GM19438 (cell line): Measurements from ENCODE around the gene TRABD2B.

ENCODE experiments used
- ATAC-seq: cut with Tn5 transposase; IDR thresholded peaks from one replicate; pipeline ENCODE4 v1.9.1; 2021; ENCODE audit warnings: low read depth; ENCODE audit not compliant: unreplicated experiment

Gene TRABD2B

DNA sequence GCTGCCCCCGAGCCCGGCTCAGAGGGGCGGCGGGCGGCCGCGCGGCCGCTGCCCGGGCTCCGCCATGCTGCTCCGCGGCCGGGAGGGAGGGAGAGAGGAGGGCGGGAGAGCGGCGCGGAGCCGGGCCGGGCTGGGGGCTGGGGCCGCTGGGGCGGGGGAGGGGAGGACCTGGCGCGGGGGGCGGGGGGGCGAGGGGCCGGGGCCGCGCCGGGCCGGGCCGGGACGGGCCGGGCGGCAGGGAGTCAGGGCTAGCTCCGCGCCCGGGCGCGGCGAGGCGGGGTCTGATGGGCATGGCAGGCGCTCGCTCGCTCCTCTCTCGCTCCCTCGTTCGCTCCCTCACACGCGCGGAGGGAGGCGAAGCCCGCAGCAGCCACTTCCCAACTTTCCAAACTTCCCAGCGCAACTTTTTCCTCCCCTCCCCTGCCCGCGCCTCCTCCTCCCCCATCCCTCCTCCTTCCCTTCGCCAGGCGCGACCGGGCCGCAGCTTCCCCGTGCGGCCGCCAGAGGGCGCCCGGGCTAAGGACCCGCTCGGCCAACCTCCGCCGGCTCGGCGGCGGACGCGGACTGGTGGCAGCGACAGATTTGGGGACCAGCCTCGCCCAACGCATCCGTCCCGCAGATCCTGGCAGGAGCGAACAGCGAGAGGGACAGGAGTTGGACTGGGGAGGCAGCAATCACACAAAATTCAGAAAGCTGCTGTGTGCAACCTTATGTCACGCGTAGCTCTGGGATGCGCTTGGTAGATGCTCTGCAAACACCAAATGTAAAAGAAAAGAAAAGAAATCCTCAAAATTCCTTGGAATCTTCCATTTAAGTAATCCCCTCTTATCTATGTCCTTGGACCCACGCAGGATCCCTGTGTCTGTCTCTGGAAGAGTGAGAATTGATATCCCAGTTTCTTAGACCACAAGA, at the start of gene TRABD2B:
Gene TRABD2B, minus strand, starts transcription at position 97 of the 912 bp plus-strand sequence.
- peak; percentile 77 for ATAC-seq

DNA sequence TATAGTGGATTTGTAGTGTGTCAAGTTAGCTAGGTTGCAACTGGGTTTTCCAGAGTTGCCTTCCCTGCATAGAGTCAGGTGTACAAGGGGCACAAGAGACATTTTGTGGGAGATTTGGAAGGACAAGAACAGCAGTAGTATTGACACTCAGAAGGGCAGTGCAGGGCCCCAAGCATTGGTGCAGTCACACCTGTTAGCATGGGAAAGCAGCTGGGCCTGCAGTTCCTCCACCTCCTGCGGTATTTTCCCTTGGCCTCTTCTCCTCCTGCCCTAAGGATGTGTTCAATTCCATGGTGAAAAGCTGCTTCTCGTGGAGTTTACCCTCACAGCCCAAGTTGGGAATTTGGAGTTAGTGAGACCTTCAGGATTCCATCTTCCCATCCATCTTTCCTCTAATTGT, 47.1 kb upstream of the TRABD2B start:
- no peak for ATAC-seq

DNA sequence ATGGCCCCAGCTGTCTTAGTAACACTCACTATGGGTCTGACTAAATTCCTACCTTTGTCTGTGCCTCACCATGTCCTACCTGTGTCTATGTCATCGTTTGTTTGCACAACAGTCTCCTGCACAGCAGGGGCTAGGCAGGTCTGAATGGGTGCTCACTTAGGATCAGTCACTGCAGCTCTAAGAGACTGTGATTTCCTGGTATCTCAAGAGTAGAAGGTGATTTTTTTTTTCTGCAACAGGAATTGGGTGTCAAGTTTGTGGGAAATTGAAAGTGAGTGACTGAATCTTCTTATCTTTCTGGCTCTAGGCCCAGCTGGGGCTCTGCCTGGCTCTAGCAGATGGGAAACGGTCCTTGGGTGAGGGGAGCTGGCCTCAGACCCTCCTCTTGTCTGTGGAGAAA, 46.4 kb upstream of the TRABD2B start:
- ATAC-seq, result no peak

DNA sequence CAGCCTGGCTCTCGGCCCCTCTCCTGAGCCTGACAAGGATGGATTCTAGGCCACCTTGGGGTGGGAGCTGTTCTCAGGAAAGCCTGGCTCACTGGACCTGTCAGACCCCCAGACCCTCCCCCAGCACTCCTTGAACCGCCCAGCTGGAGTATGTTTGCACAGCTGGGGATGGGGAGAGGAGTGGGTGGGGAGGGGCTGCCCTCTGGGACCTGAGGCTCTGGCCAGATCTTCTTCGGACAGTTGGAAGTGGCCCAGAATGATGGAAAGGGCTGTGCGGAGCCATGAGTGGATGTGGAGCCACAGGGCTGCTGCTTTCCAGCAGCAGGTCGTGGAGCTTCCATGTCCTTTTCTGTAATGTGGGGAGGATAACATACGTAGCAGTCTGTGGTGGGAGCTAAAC, 43.0 kb upstream of the TRABD2B start:
- ATAC-seq, result no peak

DNA sequence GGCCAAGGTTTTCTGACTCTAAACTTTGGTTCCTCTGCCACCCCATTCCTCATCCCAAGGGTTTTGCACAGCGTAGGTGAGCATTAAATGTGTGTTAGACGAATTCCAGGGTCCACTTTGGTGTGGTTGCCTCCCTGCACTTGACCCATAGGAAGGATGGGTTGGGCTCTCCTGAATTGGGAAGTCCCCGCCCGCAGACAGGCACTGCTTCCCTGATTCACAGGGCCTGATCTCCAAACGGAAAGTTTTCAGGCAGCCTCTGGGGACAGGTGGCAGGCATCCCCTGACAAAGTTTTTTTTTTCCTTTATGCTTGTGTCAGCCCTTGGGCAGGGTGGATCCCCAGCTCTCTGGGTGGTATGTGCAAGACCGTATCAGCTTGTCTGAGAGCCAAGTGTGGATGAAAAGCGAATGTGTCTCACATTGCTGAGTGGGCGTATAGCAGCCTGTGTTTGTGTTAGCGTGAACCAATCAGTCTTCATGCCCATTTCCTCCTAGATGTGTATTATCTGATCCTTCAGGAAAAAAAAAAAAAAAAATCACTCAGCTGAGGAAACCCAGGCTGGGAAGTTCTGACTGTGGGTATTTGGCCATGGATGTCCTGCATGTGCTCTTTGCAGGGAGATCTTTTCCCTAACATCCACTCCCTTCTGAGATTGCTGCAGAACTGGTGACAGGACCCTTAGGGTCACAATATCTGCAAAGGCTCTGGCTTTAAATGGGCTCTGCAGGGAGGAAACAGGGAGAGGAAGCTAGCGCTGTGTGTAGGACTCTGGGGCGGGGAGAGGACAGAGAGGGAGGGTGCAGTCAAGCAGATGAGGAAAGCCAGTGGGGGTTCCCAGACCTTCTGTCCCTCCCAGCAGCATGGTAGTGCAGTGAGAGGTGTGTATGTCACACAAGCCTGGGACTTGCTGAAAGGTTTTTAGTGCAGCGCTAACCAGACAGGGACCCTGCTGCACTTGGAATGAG, 42.2 kb upstream of the TRABD2B start:
- ATAC-seq, result no peak

DNA sequence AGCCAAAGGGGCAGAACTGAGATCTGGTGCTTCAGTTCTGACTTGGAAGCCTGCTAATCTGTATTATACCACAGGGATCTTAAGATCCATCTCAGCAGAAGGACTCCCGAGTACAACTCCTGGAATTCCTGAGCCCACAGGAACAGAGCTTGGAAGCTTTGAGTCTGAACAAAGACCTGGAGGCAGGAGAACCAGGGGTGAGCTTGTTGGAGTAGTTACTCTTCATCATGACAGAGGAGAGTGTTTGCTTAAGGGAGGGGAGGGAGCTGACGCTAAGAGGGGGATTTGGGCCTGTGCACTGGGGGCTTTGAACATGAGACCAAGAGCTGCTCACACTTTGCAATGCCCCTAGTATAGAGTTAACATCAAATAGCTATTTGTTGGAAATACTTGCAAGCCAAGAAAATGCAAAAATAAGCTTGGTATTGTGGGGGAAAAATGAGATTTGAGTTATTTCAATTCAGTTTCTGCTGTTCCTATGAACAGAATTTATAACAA, 41.1 kb upstream of the TRABD2B start:
- ATAC-seq, result no peak

DNA sequence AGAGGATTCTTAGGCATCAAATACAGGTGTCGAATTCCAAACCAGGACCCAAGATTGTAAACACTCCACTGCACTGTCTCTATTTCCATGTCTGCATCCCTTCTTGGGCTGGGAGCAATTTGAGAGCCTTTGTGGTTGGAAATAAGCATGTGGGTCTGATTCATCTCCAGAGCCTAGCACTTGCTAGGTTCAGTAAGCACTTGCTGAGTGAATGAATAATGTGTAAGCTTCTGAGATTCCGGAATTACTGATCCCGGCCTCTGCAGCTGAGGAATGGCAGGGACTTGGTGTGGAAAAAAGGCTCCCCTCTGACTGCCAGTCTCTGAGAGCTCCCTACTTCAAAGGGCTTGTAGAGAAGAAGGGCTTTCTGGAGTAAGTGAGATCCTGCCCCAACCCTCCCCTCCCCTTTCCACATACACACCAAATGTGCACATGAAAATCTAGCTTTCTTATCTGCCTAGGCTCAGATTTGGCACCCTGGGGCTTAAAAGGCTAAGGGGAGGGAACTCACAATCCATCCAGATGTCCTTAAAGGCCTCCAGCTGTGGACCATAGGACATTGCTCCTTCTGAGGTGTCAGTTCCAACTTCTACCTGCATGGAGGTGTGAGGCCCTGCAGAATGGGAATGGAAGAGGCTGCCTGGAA, 39.6 kb upstream of the TRABD2B start:
- ATAC-seq, result no peak

DNA sequence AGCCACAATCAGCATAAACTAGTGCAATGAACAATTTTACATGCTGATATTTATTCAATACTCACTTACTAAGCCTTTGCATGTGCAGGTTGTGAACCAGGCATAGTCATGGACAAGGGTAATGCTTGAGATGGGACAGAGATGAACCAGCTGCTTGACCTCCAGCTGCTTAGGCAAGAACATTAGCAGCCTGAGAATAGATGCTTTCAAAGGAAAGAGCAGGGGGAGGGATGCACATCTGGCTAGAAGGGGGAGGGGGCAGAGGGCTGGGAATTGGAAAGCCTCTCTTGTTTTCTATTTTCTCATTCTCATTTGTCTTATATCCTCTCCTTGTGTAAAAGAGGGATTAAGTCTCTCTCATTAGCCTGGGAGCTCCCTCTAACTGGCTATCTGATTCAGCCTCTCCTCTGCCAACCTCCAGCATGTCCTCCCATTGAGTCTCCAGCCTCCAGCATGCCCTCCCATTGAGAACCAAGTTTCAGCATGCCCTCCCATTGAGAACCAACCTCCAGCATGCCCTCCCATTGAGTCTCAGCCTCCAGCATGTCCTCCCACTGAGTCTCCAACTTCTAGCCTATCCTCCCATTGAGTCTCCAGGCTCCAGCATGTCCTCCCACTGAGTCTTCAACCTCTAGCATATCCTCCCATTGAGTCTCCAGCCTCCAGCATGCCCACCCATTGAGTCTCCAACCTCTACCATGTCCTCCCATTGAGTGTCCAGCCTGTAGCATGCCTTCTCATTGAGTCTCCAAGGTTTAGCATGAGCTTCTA, 38.4 kb upstream of the TRABD2B start:
- ATAC-seq, result no peak

DNA sequence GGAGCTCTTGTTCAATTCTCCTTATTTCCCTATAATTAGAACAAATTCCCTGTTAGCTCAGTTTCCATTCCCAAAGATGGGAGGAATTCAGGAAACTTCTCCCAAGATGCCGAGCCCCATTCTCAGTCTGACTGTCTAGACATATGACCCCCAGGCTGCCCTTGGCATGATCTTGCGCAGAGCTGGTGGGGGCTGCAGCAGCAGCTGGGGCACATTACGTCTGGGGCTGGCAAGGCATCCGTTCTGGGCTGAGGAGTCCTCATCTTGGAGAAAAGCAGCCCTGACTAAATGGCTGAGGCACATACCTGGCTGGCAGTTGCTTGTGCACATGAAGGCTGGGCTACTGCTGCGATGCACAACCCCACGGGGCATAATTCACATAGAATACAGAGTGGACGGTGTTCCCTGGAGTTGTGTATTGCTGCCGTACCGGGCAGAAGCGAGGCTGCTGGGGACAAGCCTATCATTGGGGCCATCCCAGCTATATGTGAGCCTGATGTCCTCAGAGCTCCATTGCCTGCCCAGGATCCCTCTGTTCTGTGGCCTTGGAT, 36.4 kb upstream of the TRABD2B start:
- ATAC-seq, result no peak

DNA sequence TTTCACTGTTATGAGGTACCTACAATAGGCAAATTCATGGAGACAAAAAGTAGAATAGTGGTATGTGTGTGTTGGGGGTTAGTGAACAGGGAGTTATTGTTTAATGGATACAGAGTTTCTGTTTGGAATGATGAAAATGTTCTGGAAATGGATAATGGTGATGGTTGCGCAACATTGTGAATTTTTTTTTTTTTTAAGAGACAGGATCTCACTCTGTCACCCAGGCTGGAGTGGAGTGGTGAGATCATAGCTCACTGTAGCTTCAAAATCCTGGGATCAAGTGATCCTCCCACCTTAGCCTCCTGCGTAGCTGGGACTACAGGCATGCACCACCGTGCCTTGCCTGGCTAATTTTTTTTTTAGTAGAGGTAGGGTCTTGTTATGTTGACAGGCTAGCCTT, 34.5 kb upstream of the TRABD2B start:
- no peak for ATAC-seq

DNA sequence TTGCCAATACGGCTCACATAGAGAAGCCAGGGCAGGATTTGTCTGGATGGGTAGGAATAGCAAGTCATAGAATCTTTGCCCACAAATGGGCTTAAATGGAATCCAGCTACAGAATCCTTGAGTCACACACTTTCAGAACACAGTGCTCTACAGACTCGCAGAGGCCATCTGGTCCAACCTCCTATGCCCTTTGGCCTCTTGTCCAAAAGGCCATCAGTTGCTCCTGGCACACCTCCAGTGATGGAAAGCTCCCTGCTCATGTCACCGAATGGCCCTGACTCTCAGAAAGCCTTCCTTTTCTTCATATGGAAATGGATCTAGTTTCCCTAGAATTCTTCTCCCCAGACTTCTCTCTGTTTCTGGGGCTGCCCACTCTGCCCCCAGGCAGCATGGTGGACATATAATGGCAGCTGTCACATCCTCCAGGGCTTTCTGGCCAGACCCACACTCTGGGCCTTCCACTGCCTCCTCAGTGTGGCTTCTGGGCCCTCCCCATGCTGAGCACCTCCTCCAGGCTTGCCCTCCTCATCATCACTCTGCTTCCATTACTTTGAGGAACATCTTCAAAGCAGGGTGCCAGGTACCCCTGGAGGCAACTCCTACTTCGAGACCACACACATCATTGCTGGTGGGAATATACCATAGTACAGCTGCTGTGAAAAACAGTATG, 33.6 kb upstream of the TRABD2B start:
- ATAC-seq, result no peak

DNA sequence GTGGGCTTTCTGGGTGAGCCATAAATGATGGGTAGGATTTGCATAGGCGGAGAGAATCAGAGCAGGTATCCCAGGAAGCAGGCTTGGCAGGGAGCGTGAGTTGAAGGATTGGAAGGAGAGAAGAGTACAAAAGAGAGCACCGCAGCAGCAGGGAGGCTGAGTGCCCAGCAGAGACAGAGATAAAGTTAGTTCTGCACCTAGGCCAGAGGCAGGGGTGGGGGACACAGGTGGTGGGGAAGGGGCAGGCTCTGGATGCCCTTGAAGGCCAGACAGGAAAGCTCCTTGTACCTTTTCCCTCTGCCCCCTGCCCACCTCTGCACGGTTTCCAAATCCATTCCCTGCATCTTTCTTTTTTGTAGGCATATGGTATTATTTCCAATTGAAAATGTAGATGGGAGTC, 33.0 kb upstream of the TRABD2B start:
- no peak for ATAC-seq

DNA sequence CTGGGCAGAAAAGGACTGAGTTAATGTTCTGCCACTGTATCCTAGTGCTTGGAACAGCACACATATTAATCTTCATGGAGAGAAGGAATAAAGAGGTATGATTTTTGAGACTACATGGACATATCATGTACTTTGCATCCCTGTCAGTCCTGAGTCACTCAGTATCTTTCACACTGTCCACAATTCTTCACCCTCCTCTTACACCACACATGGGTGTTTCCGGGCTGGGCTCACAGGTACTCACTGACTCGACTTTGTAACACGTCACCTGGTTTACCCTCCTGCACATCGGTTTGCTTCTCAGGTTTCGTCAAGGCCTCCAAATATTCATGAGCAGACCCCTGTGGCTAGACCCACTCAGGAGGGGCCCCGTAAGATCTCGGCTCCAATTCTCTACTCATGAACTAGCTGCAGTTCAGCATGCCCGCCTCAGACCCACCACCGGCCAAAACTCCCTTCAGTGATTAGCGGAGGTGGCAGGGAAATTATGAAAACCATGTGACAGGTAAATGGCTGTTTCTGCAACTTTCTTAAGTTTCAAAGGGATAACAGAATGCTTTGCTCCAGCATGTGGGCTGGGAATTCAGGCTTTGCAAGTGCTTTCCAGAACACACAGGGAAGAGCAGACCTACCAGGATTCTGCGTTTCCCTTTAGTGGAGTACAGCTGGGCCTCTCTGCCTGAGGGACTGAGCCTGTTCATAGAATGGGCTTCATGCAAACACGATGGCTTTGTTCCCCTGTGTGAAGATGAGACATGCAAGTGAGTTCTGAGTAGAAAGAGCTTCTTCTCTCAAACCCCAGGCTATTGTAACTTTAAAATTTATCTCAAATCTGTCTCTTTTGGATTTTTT, 31.3 kb upstream of the TRABD2B start:
- ATAC-seq, result no peak

DNA sequence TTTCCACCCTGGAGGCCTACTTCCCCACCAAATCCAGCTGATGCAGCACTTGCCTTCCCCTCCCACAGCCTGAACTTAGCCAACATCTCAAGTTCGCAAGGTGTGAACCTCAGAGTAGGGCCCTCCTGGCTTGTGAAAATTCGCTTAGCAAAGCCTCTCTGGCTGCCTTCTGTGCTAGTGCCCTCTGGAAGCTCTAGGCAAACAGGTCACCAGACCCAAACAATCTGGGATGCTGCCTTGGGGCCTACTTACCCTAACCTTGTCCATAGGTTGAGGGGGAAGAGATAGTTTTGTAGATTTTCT, 30.3 kb upstream of the TRABD2B start:
- ATAC-seq, result no peak

DNA sequence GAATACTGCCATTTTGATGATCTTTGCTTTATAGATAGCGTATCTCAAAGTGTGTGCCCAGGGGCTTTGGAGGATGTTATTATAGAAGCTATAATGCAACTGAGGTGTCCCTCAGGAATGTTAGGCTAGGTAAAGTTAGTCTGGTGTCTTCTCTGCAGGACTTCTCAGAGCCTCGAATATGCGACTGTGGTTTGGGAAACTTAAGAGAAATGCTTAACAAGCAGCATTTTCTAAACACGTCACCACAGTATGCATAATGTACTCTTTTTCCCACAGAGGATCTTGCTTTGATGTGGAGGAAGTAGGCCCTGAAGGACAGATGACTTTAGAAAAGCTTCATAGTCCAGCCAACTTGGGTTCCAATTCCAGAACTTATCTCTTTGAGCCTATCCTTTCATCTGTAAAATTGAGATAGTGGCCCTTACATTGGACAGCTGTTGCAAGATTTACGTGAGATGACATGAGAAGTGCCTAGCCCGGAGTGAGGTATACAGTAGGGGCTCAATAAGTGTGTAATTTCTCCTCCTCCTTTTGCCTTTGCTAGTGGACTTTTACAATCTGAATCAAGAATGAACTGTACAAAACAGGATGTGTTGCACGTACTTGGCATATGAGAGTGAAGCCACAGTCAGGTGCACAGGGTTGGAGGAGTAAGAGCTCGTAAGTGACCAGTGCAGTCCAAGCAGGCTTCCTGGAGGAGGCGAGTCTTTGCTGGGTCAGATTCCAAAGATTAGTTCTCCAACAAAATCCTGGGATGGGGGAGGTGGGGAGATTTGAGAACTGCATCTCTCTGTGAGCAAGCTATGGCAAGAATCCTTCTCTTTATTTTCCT, 29.7 kb upstream of the TRABD2B start:
- no peak for ATAC-seq

DNA sequence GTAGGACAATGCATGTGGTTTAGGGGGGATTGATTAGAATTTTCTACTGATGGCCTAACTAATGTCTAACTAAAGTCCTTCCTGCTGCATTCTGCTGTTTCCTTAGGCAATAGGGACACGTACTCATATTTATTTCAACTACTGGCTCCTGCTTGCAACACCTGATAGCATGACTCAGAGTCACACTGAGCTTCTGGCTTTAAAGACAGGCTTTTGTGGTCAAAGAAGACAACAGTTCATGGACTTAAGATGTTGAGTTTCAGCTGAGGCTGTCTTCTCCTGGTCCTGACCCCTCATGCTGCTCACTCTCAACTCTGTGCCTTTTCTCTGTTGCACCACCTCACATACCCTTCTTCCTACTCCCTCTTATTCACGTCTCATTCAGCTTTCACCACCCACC, 29.1 kb upstream of the TRABD2B start:
- no peak for ATAC-seq

DNA sequence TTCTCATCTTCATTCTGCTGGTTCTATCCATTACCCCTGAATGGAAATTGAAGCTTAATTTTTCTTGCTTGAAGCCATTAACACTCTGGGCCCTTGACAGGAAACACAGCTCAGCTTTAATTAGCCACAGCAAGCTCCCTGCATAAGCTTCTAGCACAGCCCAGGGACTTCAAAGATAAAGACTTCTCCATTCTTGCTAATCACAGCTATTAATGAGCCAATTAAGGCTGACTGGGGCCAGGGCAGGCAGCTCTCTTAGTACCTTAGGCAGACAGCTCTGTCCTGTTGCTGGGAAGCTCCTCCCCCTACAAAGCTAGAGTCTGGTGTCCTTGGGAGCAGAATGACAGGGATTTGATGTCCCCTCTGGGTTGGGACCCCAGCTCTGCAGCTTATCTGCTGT, 27.9 kb upstream of the TRABD2B start:
- ATAC-seq, result no peak

DNA sequence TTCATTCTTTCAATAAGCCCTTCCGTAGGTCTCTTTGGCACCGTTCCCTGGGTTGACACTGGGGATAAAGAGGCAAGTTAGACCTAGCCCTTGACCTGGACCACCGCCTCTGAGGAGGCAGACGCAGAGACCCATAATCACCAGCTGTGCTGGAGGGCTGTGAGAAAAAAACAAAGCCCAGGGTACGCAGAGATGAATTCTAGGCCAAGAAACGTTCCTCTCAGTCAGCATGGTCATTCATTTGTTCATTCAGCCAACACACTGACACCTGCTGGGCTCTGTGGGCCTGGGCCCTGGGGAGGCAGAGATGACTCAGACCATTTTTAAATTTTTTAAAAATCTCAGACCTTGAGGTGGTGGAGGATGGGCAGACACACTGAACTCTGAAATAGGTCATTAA, 26.3 kb upstream of the TRABD2B start:
- ATAC-seq, result no peak
